ENCODE measurements around the gene PDGFA. TPM values are rescaled to one million over a fixed set of nuclear protein-coding genes. Genes with fewer than 3 reads are reported as not detected.

PDGFA gene
- total and polyA plus RNA-seq, 2 experiments from 2014 or later: 35.6 to 43.1 TPM

- Histone ChIP-seq H2AFZ (no peak overlapping the region), H3K4me1 (ENCODE audit: insufficient read depth) (no peaks in the 10 kb centered on the region), H3K27ac (ENCODE audit: low read depth) (no peak overlapping the region), H3K9me2 (ENCODE audit: insufficient read depth) (peaks cover 9% of the 10 kb centered on the region; the same call in 1 of the 2 replicates), H3K36me3 (ENCODE audit: insufficient read depth) (no peaks in the 10 kb centered on the region), H3K4me2 (no peak overlapping the region), H3K27me3 (ENCODE audit: insufficient read depth) (no peaks in the 10 kb centered on the region), H4K20me1 (replicated peaks; ENCODE audit: insufficient read depth) (no peaks in the 10 kb centered on the region), H3K79me2 (replicated peaks; ENCODE audit: insufficient read depth) (no peaks in the 10 kb centered on the region), H3K4me3 (no peak overlapping the region), H3F3A (replicated peaks; ENCODE audit: low read depth) (no peaks in the 10 kb centered on the region)
- TF ChIP-seq ETS1 (IDR thresholded peaks at IDR 0.05): no peak
- ATAC-seq: no peak
- Mint-ChIP-seq H3K9me3 (peaks cover 10% of the 10 kb centered on the region), H3K4me3 (no peak overlapping the region), H3K36me3 (ENCODE audit: low read depth) (peaks cover 7% of the 10 kb centered on the region), H3K4me1 (peaks cover 20% of the 10 kb centered on the region), H3K27ac (no peak overlapping the region), H3K27me3 (ENCODE audit: insufficient read depth, low read depth, poor library complexity) (no peaks in the 10 kb centered on the region)
- DNase-seq (ENCODE audit: low spot score): no peak
Measured at GRCh38 chr7:483656-484355, 35.8 kb downstream of the PDGFA start.

GRCh38 chr7:482521-483083 is 37.0 kb downstream of the PDGFA start:
- Mint-ChIP-seq H3K27me3 (ENCODE audit: insufficient read depth, low read depth, poor library complexity) (no peaks in the 10 kb centered on the region), H3K4me1 (peaks cover 20% of the 10 kb centered on the region), H3K36me3 (ENCODE audit: low read depth) (peaks cover 7% of the 10 kb centered on the region), H3K27ac (no peak overlapping the region), H3K4me3 (no peak overlapping the region; the same call in 2 of the 3 replicates), H3K9me3 (peaks cover 10% of the 10 kb centered on the region)
- H3K9me2 ChIP-seq (ENCODE audit: insufficient read depth): peaks cover 9% of the 10 kb centered on the region; the same call in 1 of the 2 replicates
- DNase-seq (ENCODE audit: low spot score): no peak
- ATAC-seq: no peak
- H3K36me3 ChIP-seq (ENCODE audit: insufficient read depth): no peaks in the 10 kb centered on the region
- no peak overlapping the region for H3K27ac ChIP-seq (ENCODE audit: low read depth)
- H3K79me2 ChIP-seq (replicated peaks; ENCODE audit: insufficient read depth): no peaks in the 10 kb centered on the region
- no peaks in the 10 kb centered on the region for H3K27me3 ChIP-seq (ENCODE audit: insufficient read depth)
- H3F3A ChIP-seq (replicated peaks; ENCODE audit: low read depth): no peaks in the 10 kb centered on the region
- no peak overlapping the region for H3K4me3 ChIP-seq
- no peak overlapping the region for H2AFZ ChIP-seq
- H4K20me1 ChIP-seq (replicated peaks; ENCODE audit: insufficient read depth): no peaks in the 10 kb centered on the region
- no peaks in the 10 kb centered on the region for H3K4me1 ChIP-seq (ENCODE audit: insufficient read depth)
- H3K4me2 ChIP-seq: no peak overlapping the region
- TF ChIP-seq POLR2AphosphoS5 (IDR thresholded peaks at IDR 0.05; ENCODE audit: low read depth) (no peak), ETS1 (IDR thresholded peaks at IDR 0.05) (no peak), REST (IDR thresholded peaks at IDR 0.05; ENCODE audit: unreplicated experiment) (no peak), STAT1 (IDR thresholded peaks at IDR 0.05; ENCODE audit: unreplicated experiment) (no peak), ZNF462 (CRISPR knock-in tag; IDR thresholded peaks at IDR 0.05) (no peak), ZNF331 (CRISPR knock-in tag; IDR thresholded peaks at IDR 0.05; ENCODE audit: low read depth) (no peak)

Data from GM23338 (cell line).